Transverse colon (tissue), 3 donors: ENCODE data around the gene NDUFAF3.

Source experiments
- POLR2A ChIP-seq: fragments of 450-650 bp; IDR thresholded peaks from one replicate; pipeline ENCODE4 v1.6.1; 2016; ENCODE audit warnings: antibody characterized with exemption, mild to moderate bottlenecking, moderate library complexity
- TF ChIP-seq, protein P1 (sequence below), 5 experiments: fragments of 200-600 bp in 3 of 5; fragments of 450-650 bp in 2 of 5; sonication (generic) in 3 of 5; IDR thresholded peaks; 1 replicate in 2 of 5; 2 replicates in 3 of 5; pipeline ENCODE4 v1.5.1; 2016 to 2017; ENCODE audit warnings: antibody characterized with exemption in 5 of 5, inconsistent platforms in 3 of 5, mild to moderate bottlenecking in 2 of 5, moderate library complexity in 1 of 5

GRCh38 chr3:49032646-49033304 is 10.9 kb downstream of the NDUFAF3 start:
- TF ChIP-seq, protein P1, sequence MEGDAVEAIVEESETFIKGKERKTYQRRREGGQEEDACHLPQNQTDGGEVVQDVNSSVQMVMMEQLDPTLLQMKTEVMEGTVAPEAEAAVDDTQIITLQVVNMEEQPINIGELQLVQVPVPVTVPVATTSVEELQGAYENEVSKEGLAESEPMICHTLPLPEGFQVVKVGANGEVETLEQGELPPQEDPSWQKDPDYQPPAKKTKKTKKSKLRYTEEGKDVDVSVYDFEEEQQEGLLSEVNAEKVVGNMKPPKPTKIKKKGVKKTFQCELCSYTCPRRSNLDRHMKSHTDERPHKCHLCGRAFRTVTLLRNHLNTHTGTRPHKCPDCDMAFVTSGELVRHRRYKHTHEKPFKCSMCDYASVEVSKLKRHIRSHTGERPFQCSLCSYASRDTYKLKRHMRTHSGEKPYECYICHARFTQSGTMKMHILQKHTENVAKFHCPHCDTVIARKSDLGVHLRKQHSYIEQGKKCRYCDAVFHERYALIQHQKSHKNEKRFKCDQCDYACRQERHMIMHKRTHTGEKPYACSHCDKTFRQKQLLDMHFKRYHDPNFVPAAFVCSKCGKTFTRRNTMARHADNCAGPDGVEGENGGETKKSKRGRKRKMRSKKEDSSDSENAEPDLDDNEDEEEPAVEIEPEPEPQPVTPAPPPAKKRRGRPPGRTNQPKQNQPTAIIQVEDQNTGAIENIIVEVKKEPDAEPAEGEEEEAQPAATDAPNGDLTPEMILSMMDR (IDR thresholded peaks at IDR 0.05), result no peak
- no peak for TF ChIP-seq POLR2A
